GM18517 (cell line): Measurements from ENCODE around the gene TPSB2.
"Not testable (repeated sequence)": the region's sequence is repeated elsewhere in the genome, so short reads cannot be mapped to it uniquely, and the experiment has no call there.

Experiments
- ATAC-seq: cut with Tn5 transposase; IDR thresholded peaks from one replicate; pipeline ENCODE4 v1.9.1; 2021; ENCODE audit warnings: mild to moderate bottlenecking, moderate library complexity; ENCODE audit not compliant: unreplicated experiment

Gene TPSB2

DNA sequence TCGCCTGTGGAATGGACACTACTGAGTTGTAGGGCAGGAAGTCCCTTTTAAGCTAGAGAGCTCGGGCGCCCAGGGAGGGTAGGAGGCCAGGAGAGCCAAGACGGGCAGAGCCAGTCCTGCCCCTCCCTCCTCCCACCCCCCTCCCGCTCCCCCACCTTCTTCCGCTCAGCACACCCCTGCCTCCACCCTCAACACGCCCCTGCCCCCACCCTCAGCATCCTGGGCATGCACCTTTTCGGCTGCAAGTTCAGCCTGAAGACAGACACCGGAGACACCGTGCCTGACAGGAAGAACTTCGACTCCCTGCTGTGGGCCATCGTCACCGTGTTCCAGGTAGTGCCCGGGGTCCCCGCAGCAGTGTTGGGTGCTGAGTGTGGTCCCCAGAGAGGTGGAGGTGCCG lies 23.2 kb downstream of the TPSB2 start:
- no peak for ATAC-seq

DNA sequence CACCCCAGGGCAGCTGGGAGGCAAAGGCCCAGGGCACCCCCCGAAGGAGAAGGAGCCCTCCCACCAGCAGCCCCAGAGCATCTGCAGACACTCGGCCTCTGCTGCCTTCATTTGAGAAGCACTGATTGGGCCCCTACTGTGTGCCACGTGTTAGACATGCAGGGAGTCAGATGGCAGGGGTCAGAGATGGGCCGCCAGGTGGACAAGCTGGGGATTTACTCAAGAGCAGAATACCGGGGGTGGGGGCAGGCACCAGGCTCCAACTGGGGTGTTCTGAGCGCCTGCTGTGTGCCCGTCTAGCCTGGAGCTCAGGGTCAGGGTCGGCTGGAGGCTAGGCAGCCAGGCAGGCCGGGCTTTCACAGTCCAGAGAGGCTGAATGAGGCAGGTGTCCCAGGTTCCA lies 23.7 kb downstream of the TPSB2 start:
- ATAC-seq = no peak

DNA sequence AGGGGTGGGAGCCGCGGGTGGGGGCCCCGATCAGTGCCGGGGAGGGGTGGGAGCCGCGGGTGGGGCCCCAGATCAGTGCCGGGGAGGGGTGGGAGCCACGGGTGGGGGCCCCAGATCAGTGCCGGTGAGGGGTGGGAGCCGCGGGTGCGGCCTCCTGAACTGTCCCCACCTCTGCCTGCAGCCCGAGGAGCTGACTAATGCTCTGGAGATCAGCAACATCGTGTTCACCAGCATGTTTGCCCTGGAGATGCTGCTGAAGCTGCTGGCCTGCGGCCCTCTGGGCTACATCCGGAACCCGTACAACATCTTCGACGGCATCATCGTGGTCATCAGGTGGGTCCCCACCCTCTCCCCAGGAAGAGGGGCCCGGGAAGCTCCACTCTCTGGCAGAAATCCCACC lies 25.1 kb downstream of the TPSB2 start:
- ATAC-seq = no peak

DNA sequence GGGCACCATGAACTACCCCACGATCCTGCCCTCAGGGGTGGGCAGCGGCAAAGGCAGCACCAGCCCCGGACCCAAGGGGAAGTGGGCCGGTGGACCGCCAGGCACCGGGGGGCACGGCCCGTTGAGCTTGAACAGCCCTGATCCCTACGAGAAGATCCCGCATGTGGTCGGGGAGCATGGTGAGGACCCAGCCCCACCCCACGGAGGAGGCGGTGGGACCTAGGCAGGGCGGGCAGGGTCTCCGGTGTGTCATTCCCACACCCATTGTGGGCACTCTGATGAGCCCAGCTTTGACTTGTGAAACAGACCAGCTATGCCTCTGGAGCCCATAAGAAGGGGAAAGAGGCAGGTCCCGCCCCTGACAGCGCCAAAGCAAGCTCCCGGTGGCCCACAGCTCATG lies 27.7 kb downstream of the TPSB2 start:
- ATAC-seq = no peak

DNA sequence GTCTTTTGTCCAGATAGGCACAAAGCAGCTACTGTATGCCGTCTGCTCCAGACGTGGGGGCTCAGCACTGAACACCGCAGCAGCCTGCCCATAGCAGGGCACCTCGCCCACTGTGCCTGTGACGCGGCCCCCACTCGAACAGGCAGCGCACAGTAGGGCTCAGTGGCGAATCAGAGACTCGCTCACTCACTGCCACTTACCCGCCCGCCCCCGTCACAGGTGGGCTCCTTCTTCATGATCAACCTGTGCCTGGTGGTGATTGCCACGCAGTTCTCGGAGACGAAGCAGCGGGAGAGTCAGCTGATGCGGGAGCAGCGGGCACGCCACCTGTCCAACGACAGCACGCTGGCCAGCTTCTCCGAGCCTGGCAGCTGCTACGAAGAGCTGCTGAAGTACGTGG lies 28.5 kb downstream of the TPSB2 start:
- ATAC-seq = no peak

DNA sequence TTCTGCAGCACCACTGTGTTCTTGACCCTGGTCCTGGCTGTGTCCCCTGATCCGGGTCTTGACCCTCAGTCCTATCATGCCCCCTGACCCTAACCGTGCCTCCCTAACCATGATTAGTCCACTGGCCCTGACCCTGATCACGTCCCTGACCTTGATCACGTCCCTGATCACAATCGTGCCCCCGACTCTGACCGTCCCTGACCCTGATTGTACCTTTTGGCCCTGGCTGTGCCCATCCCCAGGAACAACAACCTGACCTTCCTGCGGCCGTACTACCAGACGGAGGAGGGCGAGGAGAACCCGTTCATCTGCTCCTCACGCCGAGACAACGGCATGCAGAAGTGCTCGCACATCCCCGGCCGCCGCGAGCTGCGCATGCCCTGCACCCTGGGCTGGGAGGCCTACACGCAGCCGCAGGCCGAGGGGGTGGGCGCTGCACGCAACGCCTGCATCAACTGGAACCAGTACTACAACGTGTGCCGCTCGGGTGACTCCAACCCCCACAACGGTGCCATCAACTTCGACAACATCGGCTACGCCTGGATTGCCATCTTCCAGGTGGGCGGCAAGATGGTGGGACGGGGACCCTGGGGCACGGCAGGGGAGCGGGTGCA lies 29.9 kb downstream of the TPSB2 start:
- ATAC-seq = no peak

DNA sequence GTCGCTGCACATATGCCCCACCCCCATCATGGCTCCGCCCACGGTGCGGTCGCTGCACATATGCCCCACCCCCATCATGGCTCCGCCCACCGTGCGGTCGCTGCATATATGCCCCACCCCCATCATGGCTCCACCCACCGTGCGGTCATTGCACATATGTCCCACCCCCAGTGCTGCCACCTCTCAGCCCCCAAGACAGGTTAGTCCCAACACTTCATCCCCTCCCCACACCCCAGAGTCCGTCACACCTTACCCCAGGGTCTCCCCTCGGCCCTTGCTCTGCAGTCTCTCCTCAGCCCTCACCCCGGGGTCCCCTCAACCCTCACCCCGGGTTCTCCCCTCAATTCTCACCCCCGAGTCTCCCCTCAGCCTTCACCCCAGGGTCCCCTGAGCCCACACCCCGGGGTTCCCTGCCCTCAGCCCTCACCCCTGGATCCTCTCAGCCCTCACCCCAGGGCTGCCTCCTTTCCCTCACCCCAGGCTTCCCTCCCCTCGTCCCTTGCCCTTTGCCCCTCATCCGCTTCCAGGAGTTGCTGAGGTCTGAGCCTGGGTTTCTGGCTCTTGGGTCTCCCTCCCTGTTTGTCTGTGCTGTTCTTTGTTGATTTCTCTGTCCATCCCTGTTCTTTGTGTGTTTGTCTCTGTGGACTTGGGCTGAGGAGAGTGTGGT lies 30.5 kb downstream of the TPSB2 start:
- ATAC-seq = no peak

DNA sequence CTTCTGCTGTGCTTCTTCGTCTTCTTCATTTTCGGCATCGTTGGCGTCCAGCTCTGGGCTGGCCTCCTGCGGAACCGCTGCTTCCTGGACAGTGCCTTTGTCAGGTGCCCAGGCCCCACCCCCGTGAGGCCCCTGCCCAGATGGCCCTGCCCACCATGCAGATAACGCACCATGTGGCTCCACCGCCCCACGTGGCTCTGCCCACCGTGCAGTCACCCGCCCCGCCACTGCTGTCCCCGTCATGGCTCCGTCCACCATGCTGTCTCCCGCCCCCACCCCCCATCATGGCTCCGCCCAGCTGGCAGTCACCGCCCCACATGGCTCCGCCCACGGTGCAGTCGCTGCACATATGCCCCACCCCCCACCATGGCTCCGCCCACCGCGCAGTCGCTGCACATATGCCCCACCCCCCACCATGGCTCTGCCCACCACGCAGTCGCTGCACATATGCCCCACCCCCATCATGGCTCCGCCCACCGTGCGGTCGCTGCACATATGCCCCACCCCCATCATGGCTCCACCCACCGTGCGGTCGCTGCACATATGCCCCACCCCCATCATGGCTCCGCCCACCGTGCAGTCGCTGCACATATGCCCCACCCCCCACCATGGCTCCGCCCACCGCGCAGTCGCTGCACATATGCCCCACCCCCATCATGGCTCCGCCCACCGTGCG lies 31.2 kb downstream of the TPSB2 start:
- not testable (repeated sequence) for ATAC-seq

DNA sequence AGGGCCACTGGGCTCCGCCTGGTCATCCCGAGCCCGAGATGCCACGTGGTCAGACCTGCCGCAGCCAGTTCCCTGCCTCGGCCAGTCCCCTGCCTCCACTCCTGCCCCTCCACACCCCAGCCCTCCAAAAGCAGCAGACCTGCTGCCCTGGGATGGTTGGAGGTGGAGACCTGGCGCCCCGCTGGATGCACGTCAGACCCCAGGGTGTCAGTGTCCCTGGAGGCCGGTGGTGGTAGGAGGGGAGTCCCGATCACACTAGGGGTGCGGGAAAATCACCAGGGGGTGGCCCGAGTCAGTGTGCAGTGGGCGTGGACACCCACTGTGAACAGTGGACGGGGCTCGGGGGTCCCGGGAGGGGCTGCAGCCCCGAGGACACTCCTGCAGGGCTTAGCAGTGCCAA lies 31.8 kb downstream of the TPSB2 start:
- no peak for ATAC-seq

DNA sequence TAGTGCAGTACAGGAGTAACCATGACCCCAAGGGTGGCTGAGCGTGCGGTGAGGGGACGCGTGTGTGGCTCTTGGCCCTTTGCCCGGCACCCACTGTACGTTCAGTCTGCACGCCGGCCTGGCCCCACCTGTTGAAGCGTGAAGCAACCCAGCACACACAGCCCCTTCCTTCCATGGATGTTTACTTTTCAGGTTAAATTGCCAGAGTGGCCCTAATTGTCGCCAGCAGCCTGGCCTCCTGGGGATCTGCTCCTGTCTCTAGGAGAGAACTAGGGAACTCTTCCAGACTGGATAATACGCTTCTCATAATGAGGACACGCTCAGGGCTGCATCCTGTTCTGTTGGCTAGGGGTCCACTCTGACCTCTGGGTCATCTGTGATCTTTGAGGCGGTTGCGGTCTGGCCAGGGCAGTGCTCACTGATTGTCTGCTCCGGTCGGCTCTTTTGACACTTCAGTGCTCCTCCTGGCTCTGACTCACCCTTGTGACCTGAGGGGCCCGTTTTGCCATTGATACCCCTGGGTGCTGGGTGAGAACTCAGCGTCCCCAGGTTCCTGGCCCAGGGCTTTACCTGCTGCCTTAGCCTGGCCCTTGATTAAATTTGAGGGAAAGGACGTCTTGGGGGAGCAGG lies 32.6 kb downstream of the TPSB2 start:
- ATAC-seq = no peak

DNA sequence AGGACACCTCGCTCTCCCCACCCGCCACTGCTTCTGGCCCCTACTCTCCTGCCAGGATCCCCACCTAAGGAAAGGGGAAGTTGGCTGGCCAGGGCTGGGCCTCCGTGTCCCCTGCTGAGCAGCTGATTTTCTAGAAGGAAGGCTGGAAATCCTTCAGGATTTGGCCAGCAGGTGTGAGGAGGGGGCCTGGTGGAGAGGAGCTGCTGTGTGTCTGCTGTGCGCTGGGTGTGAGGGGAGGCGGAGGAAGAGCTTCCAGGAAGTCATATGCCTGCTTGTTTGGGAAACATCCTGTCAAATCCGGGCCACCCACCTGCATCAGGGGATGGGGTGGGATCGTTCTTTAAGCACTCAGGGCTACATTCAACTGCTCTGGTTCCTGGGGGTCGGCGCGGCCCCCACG lies 33.5 kb downstream of the TPSB2 start:
- ATAC-seq = no peak

DNA sequence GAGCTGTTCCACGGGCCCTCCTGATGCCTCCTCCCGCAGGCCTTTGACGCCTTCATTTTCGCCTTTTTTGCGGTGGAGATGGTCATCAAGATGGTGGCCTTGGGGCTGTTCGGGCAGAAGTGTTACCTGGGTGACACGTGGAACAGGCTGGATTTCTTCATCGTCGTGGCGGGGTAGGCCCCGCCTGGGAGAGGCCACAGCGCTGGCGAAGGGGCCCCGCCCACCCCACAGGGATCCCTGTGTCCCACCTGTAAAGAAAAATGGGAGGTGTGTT lies 34.7 kb downstream of the TPSB2 start:
- ATAC-seq = no peak

DNA sequence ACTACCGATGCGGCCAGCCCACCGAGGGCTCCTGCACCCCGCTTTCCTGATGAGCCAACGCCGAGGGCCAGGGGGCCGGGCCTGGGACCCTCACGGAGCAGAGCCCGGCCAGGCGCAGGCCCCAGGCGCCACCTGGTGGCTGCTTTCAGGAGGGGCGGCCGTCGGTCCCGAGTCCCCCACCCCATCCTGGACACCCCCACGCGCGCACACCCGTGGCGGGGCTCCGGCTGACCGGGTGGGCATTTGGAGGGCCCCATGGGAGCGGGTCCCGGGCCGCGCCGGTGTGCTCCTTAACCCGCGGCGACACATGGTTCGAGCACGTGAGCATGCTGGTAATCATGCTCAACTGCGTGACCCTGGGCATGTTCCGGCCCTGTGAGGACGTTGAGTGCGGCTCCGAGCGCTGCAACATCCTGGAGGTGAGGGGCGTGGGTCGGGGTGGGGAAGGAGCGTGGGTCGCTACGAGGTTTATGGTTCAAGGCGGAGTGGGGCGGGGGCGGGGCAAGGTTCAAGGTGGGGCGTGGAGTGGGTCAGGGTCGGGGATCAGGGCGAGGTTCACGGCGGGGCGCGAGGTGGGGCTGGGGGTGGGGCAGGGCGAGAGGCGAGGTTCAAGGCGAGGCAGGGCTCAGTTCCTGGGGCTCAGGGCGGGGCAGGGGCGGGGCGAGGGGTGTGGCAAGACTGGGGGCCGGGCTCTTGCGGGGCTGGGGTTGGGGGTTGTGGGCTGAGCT lies 35.2 kb downstream of the TPSB2 start:
- no peak for ATAC-seq

DNA sequence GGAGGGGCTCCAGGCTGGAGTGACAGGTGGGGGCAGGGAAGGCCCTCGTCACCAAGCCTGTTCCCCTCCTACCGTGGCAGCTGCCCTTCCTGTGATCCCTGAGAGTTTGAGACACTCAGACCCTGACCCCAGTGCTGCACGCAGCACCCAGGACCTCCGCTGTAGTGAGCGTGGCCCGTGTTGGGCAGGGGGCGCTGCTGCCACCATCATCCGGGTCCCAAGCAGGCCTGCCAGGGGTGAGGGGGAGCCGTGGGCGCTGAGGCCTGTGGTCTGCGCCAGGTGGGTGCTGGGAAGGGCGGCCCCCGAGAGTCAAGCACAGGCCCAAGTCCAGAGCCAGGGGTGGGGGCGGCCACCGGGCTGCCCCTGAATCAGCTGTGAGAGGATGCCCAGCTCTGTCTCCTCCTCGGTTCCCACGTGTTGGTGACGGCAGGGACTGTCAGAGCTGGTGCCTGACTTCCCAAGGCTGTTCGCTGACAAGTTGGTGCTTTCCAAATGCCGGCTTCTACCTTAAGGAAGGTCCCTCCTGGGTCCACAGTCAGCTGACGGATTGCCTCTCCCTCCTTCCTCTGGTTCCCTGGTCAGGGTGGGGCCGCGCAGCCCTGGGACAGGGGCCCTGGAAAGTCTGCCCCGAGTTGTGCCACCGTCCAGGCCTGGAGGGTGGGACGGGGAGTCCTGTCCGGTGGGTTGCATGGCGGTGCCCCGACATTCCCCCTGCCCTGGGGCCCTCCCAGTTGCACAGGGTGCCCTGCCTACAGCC lies 36.0 kb downstream of the TPSB2 start:
- ATAC-seq = no peak

DNA sequence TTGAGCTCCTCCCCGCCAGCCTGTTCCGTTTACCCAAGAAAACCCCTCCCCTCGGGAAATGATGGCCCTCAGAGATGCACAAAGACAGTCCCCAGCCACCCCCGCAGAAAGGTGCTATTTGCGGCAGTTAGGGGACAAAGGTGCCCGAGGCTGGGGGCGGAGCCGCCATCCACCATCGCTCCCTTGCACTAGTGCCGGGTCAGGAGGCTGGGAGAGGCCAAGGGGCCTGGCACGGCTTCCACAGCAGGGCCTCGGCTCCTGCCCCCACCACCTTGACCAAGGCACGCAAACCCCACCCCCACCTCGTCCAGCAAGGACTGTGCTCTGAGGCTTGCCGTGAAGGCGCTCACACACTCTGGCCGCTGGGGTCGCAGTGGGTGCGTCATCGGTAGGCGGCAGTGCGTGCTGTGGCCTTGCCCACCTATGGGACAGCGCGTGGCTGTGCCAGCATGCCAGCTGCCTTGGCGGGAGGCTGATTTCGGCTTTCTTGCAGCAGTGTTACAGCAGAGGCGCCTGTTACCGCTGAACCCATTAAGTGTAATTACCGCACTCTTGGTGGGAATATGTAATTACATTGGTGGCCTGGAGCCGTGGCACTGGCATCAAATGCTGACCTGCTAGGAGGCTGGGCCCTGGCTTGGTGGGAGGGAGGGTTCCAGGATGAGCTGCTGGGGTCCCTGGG lies 36.7 kb downstream of the TPSB2 start:
- ATAC-seq = no peak

DNA sequence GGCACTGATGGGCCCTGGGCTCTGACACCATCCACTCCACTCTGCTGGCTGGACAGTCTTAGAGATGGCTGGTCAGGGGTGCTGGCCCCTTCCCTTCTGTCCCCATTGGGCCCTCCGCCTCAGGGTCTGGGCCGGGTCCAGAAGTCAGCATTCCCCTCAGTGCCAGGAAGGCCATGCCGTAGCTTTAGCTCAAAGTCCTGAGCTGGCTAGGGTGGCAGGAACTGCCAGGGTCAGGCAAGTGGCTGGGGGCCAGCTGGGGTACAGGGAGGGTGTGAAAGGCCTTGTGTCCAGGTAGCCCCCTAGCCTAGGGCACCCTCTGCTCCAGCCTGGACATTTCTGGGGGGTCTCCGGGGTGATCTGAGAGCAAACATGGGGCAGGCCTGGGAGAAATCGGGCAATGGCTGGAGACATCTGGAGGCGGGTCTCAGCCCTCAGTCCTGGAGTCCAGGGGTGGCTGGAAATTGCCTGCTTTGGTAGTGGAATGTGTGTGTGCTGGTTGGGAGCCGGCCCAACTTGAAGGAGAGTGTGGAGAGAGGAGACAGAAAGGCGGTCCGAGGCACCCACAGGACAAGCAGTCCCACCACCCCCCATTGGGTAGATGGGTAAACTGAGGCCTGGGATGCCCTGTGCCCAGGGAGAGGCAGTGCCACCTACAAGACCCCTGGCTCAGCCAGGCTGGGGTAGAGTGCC lies 37.5 kb downstream of the TPSB2 start:
- no peak for ATAC-seq

DNA sequence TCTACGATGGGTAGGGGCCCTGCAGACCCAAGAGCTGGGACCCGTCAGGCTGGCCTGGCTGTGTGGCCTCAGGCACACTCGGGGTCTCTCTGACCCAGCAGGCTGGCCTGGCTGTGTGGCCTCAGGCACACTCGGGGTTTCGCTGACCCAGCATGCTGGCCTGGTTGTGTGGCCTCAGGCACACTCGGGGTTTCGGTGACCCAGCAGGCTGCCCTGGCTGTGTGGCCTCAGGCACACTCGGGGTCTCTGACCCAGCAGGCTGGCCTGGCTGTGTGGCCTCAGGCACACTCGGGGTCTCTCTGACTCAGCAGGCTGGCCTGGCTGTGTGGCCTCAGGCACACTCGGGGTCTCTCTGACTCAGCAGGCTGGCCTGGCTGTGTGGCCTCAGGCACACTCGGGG lies 39.2 kb downstream of the TPSB2 start:
- not testable (repeated sequence) for ATAC-seq

DNA sequence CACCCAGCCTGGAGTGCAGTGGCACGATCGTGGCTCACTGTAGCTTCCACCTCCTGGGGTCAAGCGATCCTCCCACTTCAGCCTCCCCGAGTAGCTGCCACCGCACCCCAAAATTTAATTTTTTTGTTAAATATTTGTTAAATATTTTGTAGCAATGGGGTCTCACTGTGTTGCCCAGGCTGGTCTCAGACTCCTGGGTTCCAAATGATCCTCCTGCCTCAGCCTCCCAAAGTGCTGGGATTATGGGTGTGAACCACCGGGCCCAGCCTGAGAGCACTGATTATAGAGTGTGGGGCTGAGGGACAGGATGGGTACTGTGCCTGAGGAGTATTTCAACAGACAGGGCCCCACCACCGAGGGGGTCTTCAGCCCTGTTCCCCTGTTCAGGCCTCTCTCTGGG lies 40.5 kb downstream of the TPSB2 start:
- no peak for ATAC-seq

DNA sequence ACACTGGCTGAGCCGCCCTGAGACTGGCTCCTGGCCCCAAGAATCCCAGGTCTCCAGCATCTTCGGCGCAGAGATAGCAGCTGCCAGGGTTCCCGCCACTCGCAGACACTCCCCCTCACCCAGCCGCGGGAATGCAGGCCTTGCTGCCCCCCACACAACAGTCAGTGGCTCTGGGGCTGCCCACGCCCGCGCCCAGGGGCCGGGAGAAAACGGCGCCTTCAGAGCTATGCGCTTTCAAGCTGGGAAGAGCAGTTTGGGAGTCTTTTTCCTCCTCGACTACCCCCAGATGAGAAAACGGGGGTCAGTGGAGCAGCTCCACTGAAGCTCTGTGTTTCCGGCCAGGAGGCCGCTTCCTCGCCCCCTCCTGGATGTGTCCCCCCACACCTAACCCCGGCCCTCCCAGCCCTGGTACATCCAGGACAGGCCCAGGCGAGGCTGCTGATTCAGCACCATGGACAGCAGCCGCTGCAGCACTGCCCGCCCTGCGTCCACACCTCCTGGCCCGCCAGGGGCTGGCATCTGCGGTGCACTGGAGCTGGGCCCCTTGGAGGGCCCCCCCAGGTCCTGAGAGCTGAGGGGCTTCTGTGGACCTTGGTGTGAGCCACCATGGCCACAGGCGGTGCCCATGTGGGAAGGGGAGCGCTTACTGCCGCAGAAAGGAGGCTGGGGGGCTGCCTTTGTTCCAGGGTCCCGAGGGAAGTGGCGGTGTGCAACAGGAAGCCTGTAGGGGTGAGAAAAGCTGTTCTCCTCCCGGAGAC lies 41.4 kb downstream of the TPSB2 start:
- ATAC-seq = no peak
